Smooth muscle cell (in vitro differentiated cells): ENCODE data around the gene SKA2. TPM values are rescaled to one million over a fixed set of nuclear protein-coding genes. Genes with fewer than 3 reads are reported as not detected.

Experiments
- DNase-seq: peaks from one replicate; lab custom pipeline; 2025; ENCODE audit not compliant: unreplicated experiment; lab: John Stamatoyannopoulos, UW
- H2AFZ ChIP-seq: fragments of 200-600 bp; sonication (generic); 2 replicates; pipeline ENCODE4 v1.6.0; 2016; ENCODE audit warnings: antibody characterized with exemption, low read depth, mild to moderate bottlenecking
- H3F3A ChIP-seq: fragments of 200-600 bp; sonication (generic); 2 replicates; pipeline ENCODE4 v1.6.0; 2017; ENCODE audit warnings: antibody characterized with exemption, low read depth
- H3K27ac ChIP-seq: fragments of 200-600 bp; sonication (generic); 2 replicates; pipeline ENCODE4 v1.5.1; 2016; ENCODE audit warnings: low read depth, mild to moderate bottlenecking
- H3K27me3 ChIP-seq: fragments of 200-600 bp; sonication (generic); 2 replicates; pipeline ENCODE4 v1.6.1; 2016; ENCODE audit warnings: low read depth, mild to moderate bottlenecking
- H3K36me3 ChIP-seq: fragments of 200-600 bp; sonication (generic); 2 replicates; pipeline ENCODE4 v1.5.1; 2016; ENCODE audit warnings: low read depth
- H3K4me1 ChIP-seq: fragments of 200-600 bp; sonication (generic); 2 replicates; pipeline ENCODE4 v1.5.1; 2016; ENCODE audit warnings: low read depth
- H3K4me2 ChIP-seq: fragments of 200-600 bp; sonication (generic); 2 replicates; pipeline ENCODE4 v1.6.0; 2016; ENCODE audit warnings: mild to moderate bottlenecking
- H3K4me3 ChIP-seq: fragments of 200-600 bp; sonication (generic); 2 replicates; pipeline ENCODE4 v1.5.1; 2016; ENCODE audit warnings: mild to moderate bottlenecking
- H3K79me2 ChIP-seq: fragments of 200-600 bp; sonication (generic); 2 replicates; pipeline ENCODE4 v1.6.0; 2016; ENCODE audit warnings: low read depth, mild to moderate bottlenecking
- H3K9ac ChIP-seq: fragments of 200-600 bp; sonication (generic); 2 replicates; pipeline ENCODE4 v1.6.0; 2016; ENCODE audit warnings: low read depth
- H3K9me3 ChIP-seq: fragments of 200-600 bp; sonication (generic); replicated peaks from 2 replicates; pipeline ENCODE4 v1.5.1; 2016; ENCODE audit warnings: low read depth
- H4K20me1 ChIP-seq: fragments of 200-600 bp; sonication (generic); 2 replicates; pipeline ENCODE4 v1.6.0; 2016; ENCODE audit warnings: low read depth
- CTCF ChIP-seq: fragments of 200-600 bp; sonication (generic); IDR thresholded peaks from 2 replicates; pipeline ENCODE4 v1.5.1; 2017; ENCODE audit warnings: borderline replicate concordance, mild to moderate bottlenecking, antibody characterized with exemption; ENCODE audit not compliant: insufficient read depth, poor library complexity, severe bottlenecking
- WGBS: methylation state at CpG from one replicate; pipeline ENCODE4 v1.1.7; 2016; ENCODE audit warnings: low lambda C conversion rate; 5-methylcytosine and 5-hydroxymethylcytosine counted together
- polyA plus RNA-seq: library from polyadenylated mRNA; unstranded; fragments of >200 nt; fragmentation: Nextera tagmentation; extraction: Ambion mirVana; gene quantifications from 2 replicates; pipeline ENCODE4 v1.2.1, GENCODE V29; 2016
- total RNA-seq: library from RNA; depleted of rRNA; stranded (reverse); fragments of >200 nt; gene quantifications from 2 replicates; pipeline ENCODE4 v1.2.3, GENCODE V29; 2014

SKA2 gene
- total and polyA plus RNA-seq, 2 experiments from 2014 or later = 47.5 to 77.8 TPM

GRCh38 chr17:59152925-59153324, 2.1 kb downstream of the SKA2 start:
- peak overlapping the region; percentile 80 for H3K4me3 ChIP-seq
- no peaks in the 10 kb centered on the region for H3K36me3 ChIP-seq
- peak overlapping the region; percentile 27 for H3K9ac ChIP-seq
- no peaks in the 10 kb centered on the region for H3K27me3 ChIP-seq
- DNase-seq = no peak
- H3K4me1 ChIP-seq = peaks cover 37% of the 10 kb centered on the region
- peaks cover 8% of the 10 kb centered on the region for H3F3A ChIP-seq
- no peaks in the 10 kb centered on the region for H3K9me3 ChIP-seq
- H2AFZ ChIP-seq = no peak overlapping the region
- peaks cover 11% of the 10 kb centered on the region for H4K20me1 ChIP-seq
- WGBS = 42% methylated on average over 1 of the region's 1 CpG
- H3K79me2 ChIP-seq = peaks cover 79% of the 10 kb centered on the region
- TF ChIP-seq CTCF = no peak
- peak overlapping the region; percentile 85 for H3K27ac ChIP-seq
- H3K4me2 ChIP-seq = peak overlapping the region; percentile 85

- no peak overlapping the region for H3K9ac ChIP-seq
- 96% methylated on average over 1 of the region's 1 CpG for WGBS
- H2AFZ ChIP-seq = no peak overlapping the region
- peaks cover 19% of the 10 kb centered on the region for H4K20me1 ChIP-seq
- peak overlapping the region; percentile 85 for H3K4me2 ChIP-seq
- H3K36me3 ChIP-seq = no peaks in the 10 kb centered on the region
- H3K27ac ChIP-seq = no peak overlapping the region
- peaks cover 34% of the 10 kb centered on the region for H3K4me1 ChIP-seq
- H3K79me2 ChIP-seq = peaks cover 79% of the 10 kb centered on the region
- H3F3A ChIP-seq = peaks cover 8% of the 10 kb centered on the region
- H3K4me3 ChIP-seq = peak overlapping the region; percentile 80
- no peak for TF ChIP-seq CTCF
- no peak for DNase-seq
- no peaks in the 10 kb centered on the region for H3K27me3 ChIP-seq
- no peaks in the 10 kb centered on the region for H3K9me3 ChIP-seq
Observed at GRCh38 chr17:59151591-59151990, 3.4 kb downstream of the SKA2 start.

- H3K36me3 ChIP-seq = no peaks in the 10 kb centered on the region
- H3K4me2 ChIP-seq = no peak overlapping the region
- no peak overlapping the region for H3K9ac ChIP-seq
- H3F3A ChIP-seq = peaks cover 4% of the 10 kb centered on the region
- no peak overlapping the region for H3K4me3 ChIP-seq
- peaks cover 28% of the 10 kb centered on the region for H3K4me1 ChIP-seq
- peaks cover 81% of the 10 kb centered on the region for H3K79me2 ChIP-seq
- no peak for TF ChIP-seq CTCF
- 89% methylated on average over 5 of the region's 5 CpGs for WGBS
- peaks cover 21% of the 10 kb centered on the region for H4K20me1 ChIP-seq
- DNase-seq = no peak
- no peaks in the 10 kb centered on the region for H3K27me3 ChIP-seq
- H3K27ac ChIP-seq = no peak overlapping the region
- H2AFZ ChIP-seq = no peak overlapping the region
- H3K9me3 ChIP-seq = no peaks in the 10 kb centered on the region
Observed at GRCh38 chr17:59151006-59151405, 4.0 kb downstream of the SKA2 start.

GRCh38 chr17:59149841-59150511, 5.0 kb downstream of the SKA2 start:
- H3K36me3 ChIP-seq = no peaks in the 10 kb centered on the region
- WGBS = 94% methylated on average over 5 of the region's 5 CpGs
- no peak for TF ChIP-seq CTCF
- H3K79me2 ChIP-seq = peaks cover 91% of the 10 kb centered on the region
- H2AFZ ChIP-seq = no peak overlapping the region
- no peaks in the 10 kb centered on the region for H3K27me3 ChIP-seq
- DNase-seq = no peak
- no peaks in the 10 kb centered on the region for H3K9me3 ChIP-seq
- H3F3A ChIP-seq = no peaks in the 10 kb centered on the region
- H3K27ac ChIP-seq = no peak overlapping the region
- H3K4me1 ChIP-seq = peaks cover 26% of the 10 kb centered on the region
- no peak overlapping the region for H3K4me3 ChIP-seq
- H3K9ac ChIP-seq = no peak overlapping the region
- H3K4me2 ChIP-seq = no peak overlapping the region
- peaks cover 21% of the 10 kb centered on the region for H4K20me1 ChIP-seq
